GM21423 (cell line): ENCODE data around the gene TMEM207.

ENCODE experiments used
- ATAC-seq: cut with Tn5 transposase; IDR thresholded peaks from one replicate; pipeline ENCODE4 v1.9.1; 2021; ENCODE audit warnings: mild to moderate bottlenecking, moderate library complexity; ENCODE audit not compliant: unreplicated experiment

Gene TMEM207

DNA sequence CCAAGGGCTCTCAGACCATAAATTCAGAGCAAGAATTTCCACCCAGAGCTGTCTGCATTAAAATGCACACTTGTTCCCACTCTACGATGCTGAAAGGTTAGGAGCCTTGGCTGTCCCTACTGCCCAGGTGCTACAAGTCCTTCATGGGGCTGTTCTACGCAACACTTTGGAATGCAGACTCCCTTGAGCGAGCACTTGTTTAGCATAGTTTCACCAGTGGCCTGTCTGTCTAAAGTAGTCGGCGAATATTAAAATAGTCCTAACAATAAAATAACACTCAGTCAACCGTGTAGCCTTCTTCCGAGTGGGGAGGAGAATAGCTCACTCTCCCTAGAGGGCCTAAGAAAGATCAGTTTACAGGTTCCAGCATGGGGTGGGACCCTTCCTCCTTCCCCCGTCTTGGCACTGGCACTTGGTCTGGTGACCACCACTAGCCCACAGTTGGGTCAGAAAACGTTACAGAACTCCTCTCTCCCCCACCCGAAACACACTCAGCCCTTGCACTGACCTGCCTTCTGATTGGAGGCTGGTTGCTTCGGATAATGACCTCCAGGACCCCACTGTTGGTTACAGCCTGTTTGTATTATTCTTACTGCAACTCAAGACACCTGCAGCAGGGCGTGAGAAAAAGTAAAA is 62.0 kb downstream of the TMEM207 start, which contains the start of gene CLDN16:
Gene CLDN16, plus strand, starts transcription at position 586 of the 636 bp plus-strand sequence. CDS start 167 bp downstream, outside the sequence.
- no peak for ATAC-seq

DNA sequence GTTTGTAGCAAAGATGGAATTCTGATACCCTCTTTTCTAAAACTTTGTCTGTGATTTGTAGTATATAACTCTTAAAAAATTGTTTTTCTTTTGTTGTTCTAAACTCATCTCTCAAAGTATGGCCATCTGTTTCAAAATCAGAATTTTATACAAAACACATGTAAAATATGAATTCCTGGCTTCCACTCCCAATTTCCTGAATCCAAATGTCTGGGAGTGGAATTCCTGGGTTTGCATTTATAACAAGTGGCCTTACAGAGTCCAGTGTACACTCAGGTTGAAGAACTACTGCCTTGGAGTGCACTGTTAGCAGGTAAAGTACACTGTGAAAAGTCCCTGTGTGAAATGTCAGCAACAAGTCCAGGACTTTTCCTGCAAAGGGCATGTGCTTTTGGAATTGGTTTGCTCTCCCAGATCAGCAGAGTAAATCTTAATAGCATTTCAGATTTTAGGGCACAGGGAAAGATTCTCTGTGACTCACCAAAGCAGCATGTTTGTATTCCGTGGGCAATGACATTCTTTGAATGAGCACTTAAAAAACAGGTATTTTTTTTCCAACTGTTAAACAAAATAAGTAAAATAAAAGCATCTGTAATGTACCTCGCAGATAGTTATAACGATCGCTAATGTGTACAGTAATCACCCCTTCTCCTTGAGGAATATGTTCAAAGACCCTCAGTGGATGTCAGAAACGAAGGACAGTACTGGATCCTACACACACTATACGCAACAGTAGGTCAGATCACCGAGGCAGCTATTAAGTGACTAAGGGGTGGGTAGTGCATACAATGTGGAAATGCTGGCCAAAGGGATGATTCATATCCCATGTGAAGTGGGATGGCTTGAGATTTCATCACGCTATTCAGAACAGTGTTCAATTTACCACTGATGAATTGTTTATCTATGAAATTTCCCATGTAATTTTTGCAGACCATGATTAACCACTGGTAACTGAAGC is 63.7 kb downstream of the TMEM207 start:
- no peak for ATAC-seq

GRCh38 chr3:190384309-190384756 is 65.4 kb downstream of the TMEM207 start:
- peak; percentile 90 for ATAC-seq

GRCh38 chr3:190382082-190382481 is 67.6 kb downstream of the TMEM207 start:
- ATAC-seq, result no peak

DNA sequence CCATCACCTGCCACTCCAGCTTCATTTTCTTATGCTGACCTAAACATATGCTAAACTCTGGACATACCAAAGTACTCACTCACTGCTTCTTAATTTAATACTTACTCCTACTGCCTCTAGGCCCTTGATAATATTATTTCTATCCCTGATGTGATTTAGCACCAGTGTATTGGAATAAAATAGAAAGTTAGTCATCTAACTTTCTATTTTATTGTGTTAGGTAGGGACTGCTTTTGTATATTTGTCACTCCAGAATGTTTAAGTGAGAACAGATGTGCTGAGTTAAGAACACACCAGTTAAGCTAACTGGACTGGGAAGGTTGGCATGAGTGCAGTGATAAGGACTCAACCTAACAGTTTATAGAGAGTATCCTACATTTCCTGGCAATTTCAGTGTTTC is 68.3 kb downstream of the TMEM207 start:
- ATAC-seq, result no peak

- ATAC-seq, result no peak
Measured at GRCh38 chr3:190380184-190380583, 69.5 kb downstream of the TMEM207 start.
